Measurements from ENCODE around the gene LAMA3. TPM values are rescaled to one million over a fixed set of nuclear protein-coding genes. Genes with fewer than 3 reads are reported as not detected.

The LAMA3 gene
- total RNA-seq, 1 donor from 2014 or later, result 0.47 TPM

DNA sequence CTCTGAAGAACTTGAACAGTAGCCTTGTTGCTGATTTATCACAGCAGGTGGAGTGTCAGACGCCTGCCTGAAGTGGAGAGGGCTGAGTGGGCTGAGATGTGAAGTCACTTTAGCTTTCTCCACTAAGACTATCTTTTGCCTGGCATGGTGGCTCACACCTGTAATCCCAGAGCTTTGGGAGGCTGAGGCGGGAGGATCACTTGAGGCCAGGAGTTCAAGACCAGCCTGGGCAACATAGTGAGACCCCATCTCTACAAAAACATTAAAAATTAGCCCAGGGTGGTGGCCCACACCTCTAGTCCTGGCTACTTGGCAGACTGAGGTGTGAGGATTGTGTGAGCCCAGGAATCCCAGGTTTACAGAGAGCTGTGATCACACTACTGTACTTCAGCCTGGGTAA, 264.7 kb downstream of the LAMA3 start:
- Mint-ChIP-seq H3K9me3 (no peaks in the 10 kb centered on the region), H3K4me3 (no peak overlapping the region)

DNA sequence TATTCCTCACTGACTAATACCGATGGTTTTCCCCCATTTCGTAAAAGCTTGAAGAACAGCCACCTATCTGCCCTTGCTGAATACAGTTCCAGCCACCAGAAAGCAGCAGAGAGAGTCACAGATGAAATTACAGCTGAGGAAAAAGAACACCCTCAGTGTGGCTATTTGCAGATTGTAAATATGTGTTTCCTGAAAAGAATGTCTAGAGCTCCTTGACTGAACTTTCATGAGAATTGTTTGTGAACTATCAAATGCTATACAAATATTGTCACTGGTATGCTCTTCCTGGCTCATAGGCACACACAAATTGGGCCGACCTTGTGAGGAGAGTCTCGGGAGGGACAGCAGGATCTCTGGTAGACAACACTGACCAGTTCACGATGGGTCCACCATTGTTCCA, 267.2 kb downstream of the LAMA3 start:
- H3K9ac ChIP-seq, result no peak overlapping the region
- no peak overlapping the region for H3K4me2 ChIP-seq
- no peak overlapping the region for H3K27ac ChIP-seq
- peaks cover under 1% of the 10 kb centered on the region for H3F3A ChIP-seq (ENCODE audit: low read depth)
- TF ChIP-seq, protein P1, sequence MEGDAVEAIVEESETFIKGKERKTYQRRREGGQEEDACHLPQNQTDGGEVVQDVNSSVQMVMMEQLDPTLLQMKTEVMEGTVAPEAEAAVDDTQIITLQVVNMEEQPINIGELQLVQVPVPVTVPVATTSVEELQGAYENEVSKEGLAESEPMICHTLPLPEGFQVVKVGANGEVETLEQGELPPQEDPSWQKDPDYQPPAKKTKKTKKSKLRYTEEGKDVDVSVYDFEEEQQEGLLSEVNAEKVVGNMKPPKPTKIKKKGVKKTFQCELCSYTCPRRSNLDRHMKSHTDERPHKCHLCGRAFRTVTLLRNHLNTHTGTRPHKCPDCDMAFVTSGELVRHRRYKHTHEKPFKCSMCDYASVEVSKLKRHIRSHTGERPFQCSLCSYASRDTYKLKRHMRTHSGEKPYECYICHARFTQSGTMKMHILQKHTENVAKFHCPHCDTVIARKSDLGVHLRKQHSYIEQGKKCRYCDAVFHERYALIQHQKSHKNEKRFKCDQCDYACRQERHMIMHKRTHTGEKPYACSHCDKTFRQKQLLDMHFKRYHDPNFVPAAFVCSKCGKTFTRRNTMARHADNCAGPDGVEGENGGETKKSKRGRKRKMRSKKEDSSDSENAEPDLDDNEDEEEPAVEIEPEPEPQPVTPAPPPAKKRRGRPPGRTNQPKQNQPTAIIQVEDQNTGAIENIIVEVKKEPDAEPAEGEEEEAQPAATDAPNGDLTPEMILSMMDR (IDR thresholded peaks at IDR 0.05), result no peak
- no peak for TF ChIP-seq EZH2 (IDR thresholded peaks at IDR 0.05)
- peaks cover 7% of the 10 kb centered on the region for H3K4me1 Mint-ChIP-seq
- no peak overlapping the region for H3K4me3 ChIP-seq
- no peaks in the 10 kb centered on the region for H3K9me3 Mint-ChIP-seq
- no peak overlapping the region for H2AFZ ChIP-seq (replicated peaks)
- peaks cover 10% of the 10 kb centered on the region for H3K27me3 Mint-ChIP-seq (ENCODE audit: insufficient read depth, low read depth)
- peaks cover under 1% of the 10 kb centered on the region for H3K4me1 ChIP-seq
- no peaks in the 10 kb centered on the region for H3K9me3 ChIP-seq (ENCODE audit: low read depth)
- H3K4me3 Mint-ChIP-seq, result no peak overlapping the region
- H3K36me3 ChIP-seq, result no peaks in the 10 kb centered on the region
- no peaks in the 10 kb centered on the region for H4K20me1 ChIP-seq (ENCODE audit: low read depth)
- DNase-seq (ENCODE audit: low spot score), result no peak
- no peaks in the 10 kb centered on the region for H3K36me3 Mint-ChIP-seq
- no peak overlapping the region for H3K27ac Mint-ChIP-seq
- no peaks in the 10 kb centered on the region for H3K79me2 ChIP-seq (ENCODE audit: low read depth)
- no peaks in the 10 kb centered on the region for H3K27me3 ChIP-seq

More for the DNA sequence above, 264.7 kb downstream of the LAMA3 start:
- H3K36me3 Mint-ChIP-seq, result no peaks in the 10 kb centered on the region
- H3K27ac Mint-ChIP-seq, result no peak overlapping the region
- peaks cover 17% of the 10 kb centered on the region for H3K4me1 Mint-ChIP-seq
- Histone ChIP-seq H3K4me1 (peaks cover 23% of the 10 kb centered on the region), H3K27ac (no peak overlapping the region), H2AFZ (replicated peaks) (no peak overlapping the region), H3K27me3 (no peaks in the 10 kb centered on the region), H3K36me3 (no peaks in the 10 kb centered on the region), H3K79me2 (ENCODE audit: low read depth) (no peaks in the 10 kb centered on the region), H3K4me3 (no peak overlapping the region), H3K9ac (no peak overlapping the region), H4K20me1 (ENCODE audit: low read depth) (no peaks in the 10 kb centered on the region), H3F3A (ENCODE audit: low read depth) (peaks cover 11% of the 10 kb centered on the region), H3K4me2 (no peak overlapping the region), H3K9me3 (ENCODE audit: low read depth) (no peaks in the 10 kb centered on the region)
- peaks cover 12% of the 10 kb centered on the region for H3K27me3 Mint-ChIP-seq (ENCODE audit: insufficient read depth, low read depth)
- no peak for TF ChIP-seq EZH2 (IDR thresholded peaks at IDR 0.05)
- TF ChIP-seq EZH2phosphoT487 (IDR thresholded peaks at IDR 0.05), result no peak
- TF ChIP-seq, protein P1 (IDR thresholded peaks at IDR 0.05), result no peak
- DNase-seq (ENCODE audit: low spot score), result no peak

DNA sequence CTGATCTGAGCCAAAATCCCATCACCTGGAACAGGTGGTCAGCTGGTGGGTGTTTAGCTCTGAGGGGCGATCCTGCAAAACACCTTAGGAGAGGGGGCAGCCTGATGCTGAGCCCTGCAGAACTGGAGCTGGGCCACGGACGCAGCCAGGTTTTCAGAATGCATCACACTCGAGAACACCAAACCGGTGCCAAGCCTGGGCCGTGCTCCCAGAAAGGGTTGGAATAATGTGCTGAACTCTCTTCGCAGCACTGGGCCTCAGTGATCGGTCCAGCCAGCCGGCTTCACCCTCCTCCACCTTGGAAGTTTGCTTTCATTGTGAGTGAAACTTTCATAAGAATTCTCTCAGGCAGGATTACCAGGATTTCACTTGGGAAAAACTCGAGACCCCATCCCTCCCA, 268.8 kb downstream of the LAMA3 start:
- Mint-ChIP-seq H3K9me3 (no peaks in the 10 kb centered on the region), H3K4me3 (no peak overlapping the region), H3K27me3 (ENCODE audit: insufficient read depth, low read depth) (peaks cover 5% of the 10 kb centered on the region), H3K27ac (no peak overlapping the region), H3K36me3 (no peaks in the 10 kb centered on the region), H3K4me1 (peaks cover 3% of the 10 kb centered on the region)
- no peak overlapping the region for H3K9ac ChIP-seq
- no peaks in the 10 kb centered on the region for H3K4me1 ChIP-seq
- H3K9me3 ChIP-seq (ENCODE audit: low read depth), result no peaks in the 10 kb centered on the region
- H3K27ac ChIP-seq, result no peak overlapping the region
- TF ChIP-seq EZH2 (IDR thresholded peaks at IDR 0.05), result no peak
- no peak for TF ChIP-seq EZH2phosphoT487 (IDR thresholded peaks at IDR 0.05)
- TF ChIP-seq, protein P1 (IDR thresholded peaks at IDR 0.05), result no peak
- no peak overlapping the region for H3K4me2 ChIP-seq
- H3K36me3 ChIP-seq, result no peaks in the 10 kb centered on the region
- no peaks in the 10 kb centered on the region for H3F3A ChIP-seq (ENCODE audit: low read depth)
- no peak for DNase-seq (ENCODE audit: low spot score)
- H2AFZ ChIP-seq (replicated peaks), result peak overlapping the region; percentile 68
- no peaks in the 10 kb centered on the region for H3K27me3 ChIP-seq
- no peaks in the 10 kb centered on the region for H4K20me1 ChIP-seq (ENCODE audit: low read depth)
- H3K4me3 ChIP-seq, result no peak overlapping the region
- no peaks in the 10 kb centered on the region for H3K79me2 ChIP-seq (ENCODE audit: low read depth)

Measured in neural progenitor cell (in vitro differentiated cells).